HCT116 (cell line): Measurements from ENCODE around the gene FLRT1. TPM values are rescaled to one million over a fixed set of nuclear protein-coding genes. Genes with fewer than 3 reads are reported as not detected.

ENCODE experiments used
- ATAC-seq: fragments of 200-7000 bp; cut with Tn5 transposase; 2 replicates; pipeline ENCODE4 v1.9.1; 2020; ENCODE audit warnings: mild to moderate bottlenecking, moderate library complexity
- BruUV-seq: library from RNA; stranded (reverse); fragments of 400-500 nt; replicated peaks from 2 replicates; lab custom pipeline; 2021; lab: Mats Ljungman, UMichigan
- CTCF ChIA-PET: fragments of 300-600 bp; sonication (Branson Sonifier 250); formaldehyde crosslinking; loops from one replicate; lab custom pipeline; 2021; ENCODE audit warnings: antibody characterized with exemption; lab: Charles Lee
- POLR2A ChIA-PET: fragments of 300-600, 350-600 bp; sonication (Branson Sonifier 250); formaldehyde crosslinking; loops from one replicate; lab custom pipeline; 2021; ENCODE audit warnings: antibody characterized with exemption; lab: Charles Lee
- RAD21 ChIA-PET, 2 experiments: fragments of 300-600 bp; sonication (Branson Sonifier 250); formaldehyde crosslinking; loops; one replicate each; lab custom pipeline; 2023; ENCODE audit warnings: low total read pairs in 2 of 2; ENCODE audit not compliant: uncharacterized antibody in 2 of 2, unreplicated experiment in 2 of 2, low non-redundant PET in 1 of 2; lab: Charles Lee
- DNase-seq: peaks from one replicate; pipeline ENCODE4 v3.0.0-alpha.2; 2010; ENCODE audit warnings: low read depth, low spot score
- H2AFZ ChIP-seq: fragments of 200-600 bp; shearing (Covaris generic), sonication (generic); 2 replicates; pipeline ENCODE4 v1.6.1; 2017; ENCODE audit warnings: low read depth, mixed run types, mixed read lengths, antibody characterized with exemption, low read length; ENCODE audit not compliant: poor library complexity, severe bottlenecking
- H3K27ac ChIP-seq: 2 replicates; pipeline ENCODE4 v1.5.1; 2012; ENCODE audit warnings: low read depth, low read length
- H3K27me3 ChIP-seq: fragments of 200-600 bp; sonication (generic); 2 replicates; pipeline ENCODE4 v1.6.1; 2016; ENCODE audit warnings: mixed run types, low read length, mixed read lengths; ENCODE audit not compliant: insufficient read depth
- H3K36me3 ChIP-seq, 2 experiments: fragments of 200-500 bp in 1 of 2; fragments of 200-600 bp in 1 of 2; sonication (Bioruptor generic) in 1 of 2; sonication (generic) in 1 of 2; 2 replicates each; pipeline versions ENCODE4 v1.5.1 to v1.6.1; 2014 to 2016; ENCODE audit warnings: low read length in 2 of 2, inconsistent platforms in 1 of 2, mixed read lengths in 1 of 2, mixed run types in 1 of 2; ENCODE audit not compliant: insufficient read depth in 2 of 2, control insufficient read depth in 1 of 2
- H3K4me1 ChIP-seq, 2 experiments: fragments of 200-600 bp in 1 of 2; sonication (generic) in 1 of 2; 2 replicates each; pipeline versions ENCODE4 v1.5.1 to v1.6.1; 2012 to 2017; ENCODE audit warnings: low read length in 2 of 2, inconsistent platforms in 1 of 2, mild to moderate bottlenecking in 1 of 2, mixed read lengths in 1 of 2, mixed run types in 1 of 2, moderate library complexity in 1 of 2; ENCODE audit not compliant: insufficient read depth in 2 of 2, control insufficient read depth in 1 of 2
- H3K4me2 ChIP-seq: fragments of 200-600 bp; sonication (generic); 2 replicates; pipeline ENCODE4 v1.6.1; 2017; ENCODE audit warnings: mixed run types, low read length, mixed read lengths
- H3K4me3 ChIP-seq, 2 experiments: fragments of 200-600 bp in 1 of 2; sonication (generic) in 1 of 2; replicated peaks in 1 of 2; 2 replicates each; pipeline ENCODE4 v1.5.1; 2011 to 2016; ENCODE audit warnings: low read length in 2 of 2, control low read depth in 1 of 2, low read depth in 1 of 2, mild to moderate bottlenecking in 1 of 2, mixed read lengths in 1 of 2, mixed run types in 1 of 2
- H3K79me2 ChIP-seq: fragments of 200-600 bp; sonication (generic); 2 replicates; pipeline ENCODE4 v1.6.1; 2017; ENCODE audit warnings: mild to moderate bottlenecking, mixed run types, low read length, moderate library complexity, mixed read lengths; ENCODE audit not compliant: insufficient read depth
- H3K9ac ChIP-seq: fragments of 200-600 bp; sonication (generic); 2 replicates; pipeline ENCODE4 v1.6.1; 2016; ENCODE audit warnings: low read length, mixed read lengths
- H3K9me2 ChIP-seq: fragments of 200-600 bp; sonication (generic), shearing (Covaris generic); 2 replicates; pipeline ENCODE4 v1.6.1; 2017; ENCODE audit warnings: mixed run types, mild to moderate bottlenecking, moderate library complexity; ENCODE audit not compliant: insufficient read depth
- H3K9me3 ChIP-seq, 2 experiments: fragments of 200-500 bp in 1 of 2; fragments of 200-600 bp in 1 of 2; sonication (Bioruptor generic) in 1 of 2; sonication (generic) in 1 of 2; 2 replicates each; pipeline ENCODE4 v1.6.1; 2014 to 2017; ENCODE audit warnings: low read length in 2 of 2, mixed read lengths in 2 of 2, inconsistent platforms in 1 of 2, low read depth in 1 of 2, mild to moderate bottlenecking in 1 of 2, mixed run types in 1 of 2, moderate library complexity in 1 of 2; ENCODE audit not compliant: control insufficient read depth in 1 of 2, insufficient read depth in 1 of 2
- H4K20me1 ChIP-seq: fragments of 200-600 bp; sonication (generic), shearing (Covaris generic); 2 replicates; pipeline ENCODE4 v1.6.1; 2017; ENCODE audit warnings: mixed run types, mild to moderate bottlenecking, moderate library complexity; ENCODE audit not compliant: insufficient read depth
- CEBPB ChIP-seq: IDR thresholded peaks from 2 replicates; pipeline ENCODE4 v1.6.1; 2012; ENCODE audit warnings: low read depth
- EGR1 ChIP-seq: IDR thresholded peaks from 2 replicates; pipeline ENCODE4 v1.6.1; 2012; ENCODE audit warnings: low read depth
- EZH2phosphoT487 ChIP-seq: fragments of 200-600 bp; IDR thresholded peaks from 2 replicates; pipeline ENCODE4 v1.6.1; 2018; ENCODE audit warnings: antibody characterized with exemption, borderline replicate concordance
- JUND ChIP-seq: IDR thresholded peaks from 2 replicates; pipeline ENCODE4 v1.6.1; 2012
- POLR2A ChIP-seq: IDR thresholded peaks from 2 replicates; pipeline ENCODE4 v1.7.0; 2011; ENCODE audit warnings: borderline replicate concordance; ENCODE audit not compliant: insufficient read depth, insufficient read length; ENCODE audit errors: extremely low read depth
- POLR2AphosphoS5 ChIP-seq: IDR thresholded peaks from 2 replicates; pipeline ENCODE4 v1.6.1; 2011; ENCODE audit warnings: mild to moderate bottlenecking, low read depth, low read length, moderate library complexity
- RAD21 ChIP-seq: IDR thresholded peaks from 2 replicates; pipeline ENCODE4 v1.6.1; 2012; ENCODE audit warnings: low read depth, mild to moderate bottlenecking
- SIN3A ChIP-seq: IDR thresholded peaks from 2 replicates; pipeline ENCODE4 v1.6.1; 2012; ENCODE audit warnings: low read depth
- SP1 ChIP-seq: IDR thresholded peaks from 2 replicates; pipeline ENCODE4 v1.6.1; 2012; ENCODE audit warnings: low read depth
- TCF7L2 ChIP-seq: IDR thresholded peaks from 2 replicates; pipeline ENCODE4 v1.7.0; 2011; ENCODE audit warnings: borderline replicate concordance, inconsistent platforms; ENCODE audit not compliant: insufficient read depth, insufficient read length; ENCODE audit errors: extremely low read depth
- ZFX ChIP-seq: fragments of 450-650 bp; IDR thresholded peaks from 2 replicates; pipeline ENCODE4 v1.6.1; 2017
- intact Hi-C: fragments of 100-400 bp; cut with micrococcal nuclease; formaldehyde crosslinking; loops from 2 replicates; pipeline ENCODE4 v1.10.0; 2022
- total RNA-seq: library from RNA; stranded (reverse); gene quantifications from one replicate; pipeline ENCODE4 v1.2.1, GENCODE V29; 2021; ENCODE audit not compliant: unreplicated experiment
- TF ChIP-seq, protein P1 (sequence below): IDR thresholded peaks from 2 replicates; pipeline ENCODE4 v1.6.1; 2012; ENCODE audit warnings: low read depth
- TF ChIP-seq, protein P2 (sequence below): IDR thresholded peaks from 2 replicates; pipeline ENCODE4 v1.6.1; 2012
- TF ChIP-seq, protein P3 (sequence below): IDR thresholded peaks from 2 replicates; pipeline ENCODE4 v1.6.1; 2011; ENCODE audit warnings: mild to moderate bottlenecking, low read length, moderate library complexity; ENCODE audit not compliant: insufficient replicate concordance; ENCODE audit errors: extremely low read depth

Gene FLRT1
- total RNA-seq, 1 experiment from 2014 or later, result 0.15 TPM

DNA sequence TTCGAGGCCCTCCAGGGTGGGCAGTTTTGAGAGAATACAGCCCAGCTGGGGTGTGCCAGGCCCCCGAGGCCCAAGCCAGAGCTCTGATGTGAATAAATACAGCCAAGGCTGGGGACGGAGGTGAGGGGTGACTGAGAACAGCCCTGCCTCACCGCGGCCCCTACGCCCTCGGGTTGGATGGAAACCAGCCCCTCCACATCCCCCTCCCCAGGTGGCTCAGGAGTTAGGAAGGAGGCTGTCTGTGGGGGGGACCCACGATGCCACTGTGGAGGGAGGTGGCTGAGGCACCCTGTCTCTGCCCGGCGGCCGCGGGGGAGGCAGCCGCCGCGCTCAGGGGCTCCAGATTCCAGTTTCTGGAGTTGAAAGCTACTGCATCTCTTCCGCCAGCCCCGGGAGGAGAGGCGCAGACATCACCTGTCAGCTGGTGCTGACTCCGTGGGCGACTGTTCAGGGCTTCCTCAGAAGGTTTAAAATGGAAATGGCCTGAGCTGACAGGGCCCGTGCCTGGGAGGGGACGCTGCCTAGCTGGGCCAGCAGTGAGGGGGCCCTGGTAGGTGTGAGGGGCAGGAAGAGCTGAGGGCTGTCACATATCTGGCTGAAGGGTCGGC, 1.4 kb downstream of the FLRT1 start:
- H3K4me3 ChIP-seq, result no peak overlapping the region
- no peaks in the 10 kb centered on the region for H3K36me3 ChIP-seq
- no peak overlapping the region for H3K9ac ChIP-seq
- no peak overlapping the region for H2AFZ ChIP-seq
- ATAC-seq (no peak), DNase-seq (no peak)
- ChIA-PET CTCF (no interaction called here), RAD21 (no interaction called here), POLR2A (no interaction called here)
- intact Hi-C loops, result no loop called here
- no peaks in the 10 kb centered on the region for H3K27me3 ChIP-seq
- H3K79me2 ChIP-seq, result no peaks in the 10 kb centered on the region
- H3K9me2 ChIP-seq, result no peaks in the 10 kb centered on the region
- H3K9me3 ChIP-seq, result no peaks in the 10 kb centered on the region
- no peak for TF ChIP-seq JUND
- TF ChIP-seq TCF7L2, result no peak
- no peak for TF ChIP-seq EGR1
- TF ChIP-seq RAD21, result no peak
- TF ChIP-seq CEBPB, result no peak
- TF ChIP-seq, protein P1, sequence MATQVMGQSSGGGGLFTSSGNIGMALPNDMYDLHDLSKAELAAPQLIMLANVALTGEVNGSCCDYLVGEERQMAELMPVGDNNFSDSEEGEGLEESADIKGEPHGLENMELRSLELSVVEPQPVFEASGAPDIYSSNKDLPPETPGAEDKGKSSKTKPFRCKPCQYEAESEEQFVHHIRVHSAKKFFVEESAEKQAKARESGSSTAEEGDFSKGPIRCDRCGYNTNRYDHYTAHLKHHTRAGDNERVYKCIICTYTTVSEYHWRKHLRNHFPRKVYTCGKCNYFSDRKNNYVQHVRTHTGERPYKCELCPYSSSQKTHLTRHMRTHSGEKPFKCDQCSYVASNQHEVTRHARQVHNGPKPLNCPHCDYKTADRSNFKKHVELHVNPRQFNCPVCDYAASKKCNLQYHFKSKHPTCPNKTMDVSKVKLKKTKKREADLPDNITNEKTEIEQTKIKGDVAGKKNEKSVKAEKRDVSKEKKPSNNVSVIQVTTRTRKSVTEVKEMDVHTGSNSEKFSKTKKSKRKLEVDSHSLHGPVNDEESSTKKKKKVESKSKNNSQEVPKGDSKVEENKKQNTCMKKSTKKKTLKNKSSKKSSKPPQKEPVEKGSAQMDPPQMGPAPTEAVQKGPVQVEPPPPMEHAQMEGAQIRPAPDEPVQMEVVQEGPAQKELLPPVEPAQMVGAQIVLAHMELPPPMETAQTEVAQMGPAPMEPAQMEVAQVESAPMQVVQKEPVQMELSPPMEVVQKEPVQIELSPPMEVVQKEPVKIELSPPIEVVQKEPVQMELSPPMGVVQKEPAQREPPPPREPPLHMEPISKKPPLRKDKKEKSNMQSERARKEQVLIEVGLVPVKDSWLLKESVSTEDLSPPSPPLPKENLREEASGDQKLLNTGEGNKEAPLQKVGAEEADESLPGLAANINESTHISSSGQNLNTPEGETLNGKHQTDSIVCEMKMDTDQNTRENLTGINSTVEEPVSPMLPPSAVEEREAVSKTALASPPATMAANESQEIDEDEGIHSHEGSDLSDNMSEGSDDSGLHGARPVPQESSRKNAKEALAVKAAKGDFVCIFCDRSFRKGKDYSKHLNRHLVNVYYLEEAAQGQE, result no peak
- TF ChIP-seq SIN3A, result no peak
- no peak for TF ChIP-seq SP1
- TF ChIP-seq, protein P2, sequence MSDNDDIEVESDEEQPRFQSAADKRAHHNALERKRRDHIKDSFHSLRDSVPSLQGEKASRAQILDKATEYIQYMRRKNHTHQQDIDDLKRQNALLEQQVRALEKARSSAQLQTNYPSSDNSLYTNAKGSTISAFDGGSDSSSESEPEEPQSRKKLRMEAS, result no peak
- no peak for TF ChIP-seq POLR2A
- TF ChIP-seq, protein P3, sequence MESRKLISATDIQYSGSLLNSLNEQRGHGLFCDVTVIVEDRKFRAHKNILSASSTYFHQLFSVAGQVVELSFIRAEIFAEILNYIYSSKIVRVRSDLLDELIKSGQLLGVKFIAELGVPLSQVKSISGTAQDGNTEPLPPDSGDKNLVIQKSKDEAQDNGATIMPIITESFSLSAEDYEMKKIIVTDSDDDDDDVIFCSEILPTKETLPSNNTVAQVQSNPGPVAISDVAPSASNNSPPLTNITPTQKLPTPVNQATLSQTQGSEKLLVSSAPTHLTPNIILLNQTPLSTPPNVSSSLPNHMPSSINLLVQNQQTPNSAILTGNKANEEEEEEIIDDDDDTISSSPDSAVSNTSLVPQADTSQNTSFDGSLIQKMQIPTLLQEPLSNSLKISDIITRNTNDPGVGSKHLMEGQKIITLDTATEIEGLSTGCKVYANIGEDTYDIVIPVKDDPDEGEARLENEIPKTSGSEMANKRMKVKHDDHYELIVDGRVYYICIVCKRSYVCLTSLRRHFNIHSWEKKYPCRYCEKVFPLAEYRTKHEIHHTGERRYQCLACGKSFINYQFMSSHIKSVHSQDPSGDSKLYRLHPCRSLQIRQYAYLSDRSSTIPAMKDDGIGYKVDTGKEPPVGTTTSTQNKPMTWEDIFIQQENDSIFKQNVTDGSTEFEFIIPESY, result no peak
- no peak for TF ChIP-seq ZFX
- TF ChIP-seq EZH2phosphoT487, result no peak
- no peak for TF ChIP-seq POLR2AphosphoS5
- no peaks in the 10 kb centered on the region for H4K20me1 ChIP-seq
- no peak overlapping the region for H3K27ac ChIP-seq
- H3K4me2 ChIP-seq, result no peak overlapping the region
- no TSS peak for BruUV-seq
- no peaks in the 10 kb centered on the region; a peak in 1 of 4 replicates for H3K4me1 ChIP-seq
